ENCODE results near the gene MBD6.

DNA sequence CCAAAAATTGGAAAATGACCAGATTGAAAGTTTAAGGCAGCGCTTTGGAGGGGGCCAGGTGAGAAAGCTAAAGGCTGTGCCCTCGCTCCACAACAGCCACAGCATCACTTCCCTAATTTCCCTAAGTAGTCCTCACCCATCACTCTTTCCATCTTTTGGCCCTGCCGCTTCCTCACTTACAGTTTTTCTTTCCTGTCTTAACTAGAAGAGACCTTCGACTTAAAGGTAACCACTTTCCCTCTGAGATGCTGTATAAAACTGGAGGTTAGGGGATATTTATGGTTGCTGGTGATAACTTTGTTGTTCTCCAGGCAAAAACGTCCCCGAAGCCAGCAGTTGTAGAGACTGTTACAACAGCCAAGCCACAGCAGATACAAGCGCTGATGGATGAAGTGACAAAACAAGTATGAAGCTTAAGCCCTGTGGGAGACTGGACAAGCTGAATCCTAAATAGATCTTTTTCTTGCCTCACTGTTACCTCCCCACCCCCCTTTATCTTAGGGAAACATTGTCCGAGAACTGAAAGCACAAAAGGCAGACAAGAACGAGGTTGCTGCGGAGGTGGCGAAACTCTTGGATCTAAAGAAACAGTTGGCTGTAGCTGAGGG is 6.6 kb upstream of the MBD6 start:
- TF ChIP-seq, protein P1, sequence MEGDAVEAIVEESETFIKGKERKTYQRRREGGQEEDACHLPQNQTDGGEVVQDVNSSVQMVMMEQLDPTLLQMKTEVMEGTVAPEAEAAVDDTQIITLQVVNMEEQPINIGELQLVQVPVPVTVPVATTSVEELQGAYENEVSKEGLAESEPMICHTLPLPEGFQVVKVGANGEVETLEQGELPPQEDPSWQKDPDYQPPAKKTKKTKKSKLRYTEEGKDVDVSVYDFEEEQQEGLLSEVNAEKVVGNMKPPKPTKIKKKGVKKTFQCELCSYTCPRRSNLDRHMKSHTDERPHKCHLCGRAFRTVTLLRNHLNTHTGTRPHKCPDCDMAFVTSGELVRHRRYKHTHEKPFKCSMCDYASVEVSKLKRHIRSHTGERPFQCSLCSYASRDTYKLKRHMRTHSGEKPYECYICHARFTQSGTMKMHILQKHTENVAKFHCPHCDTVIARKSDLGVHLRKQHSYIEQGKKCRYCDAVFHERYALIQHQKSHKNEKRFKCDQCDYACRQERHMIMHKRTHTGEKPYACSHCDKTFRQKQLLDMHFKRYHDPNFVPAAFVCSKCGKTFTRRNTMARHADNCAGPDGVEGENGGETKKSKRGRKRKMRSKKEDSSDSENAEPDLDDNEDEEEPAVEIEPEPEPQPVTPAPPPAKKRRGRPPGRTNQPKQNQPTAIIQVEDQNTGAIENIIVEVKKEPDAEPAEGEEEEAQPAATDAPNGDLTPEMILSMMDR (IDR thresholded peaks at IDR 0.05): no peak
- TF ChIP-seq POLR2A (IDR thresholded peaks at IDR 0.05): no peak
